ENCODE data around the gene TCERG1L. TPM values are rescaled to one million over a fixed set of nuclear protein-coding genes. Genes with fewer than 3 reads are reported as not detected.

The TCERG1L gene
- total and polyA plus RNA-seq, 10 donors, result 0.03 to 1.2 (median 0.30) TPM; not detected in 3

DNA sequence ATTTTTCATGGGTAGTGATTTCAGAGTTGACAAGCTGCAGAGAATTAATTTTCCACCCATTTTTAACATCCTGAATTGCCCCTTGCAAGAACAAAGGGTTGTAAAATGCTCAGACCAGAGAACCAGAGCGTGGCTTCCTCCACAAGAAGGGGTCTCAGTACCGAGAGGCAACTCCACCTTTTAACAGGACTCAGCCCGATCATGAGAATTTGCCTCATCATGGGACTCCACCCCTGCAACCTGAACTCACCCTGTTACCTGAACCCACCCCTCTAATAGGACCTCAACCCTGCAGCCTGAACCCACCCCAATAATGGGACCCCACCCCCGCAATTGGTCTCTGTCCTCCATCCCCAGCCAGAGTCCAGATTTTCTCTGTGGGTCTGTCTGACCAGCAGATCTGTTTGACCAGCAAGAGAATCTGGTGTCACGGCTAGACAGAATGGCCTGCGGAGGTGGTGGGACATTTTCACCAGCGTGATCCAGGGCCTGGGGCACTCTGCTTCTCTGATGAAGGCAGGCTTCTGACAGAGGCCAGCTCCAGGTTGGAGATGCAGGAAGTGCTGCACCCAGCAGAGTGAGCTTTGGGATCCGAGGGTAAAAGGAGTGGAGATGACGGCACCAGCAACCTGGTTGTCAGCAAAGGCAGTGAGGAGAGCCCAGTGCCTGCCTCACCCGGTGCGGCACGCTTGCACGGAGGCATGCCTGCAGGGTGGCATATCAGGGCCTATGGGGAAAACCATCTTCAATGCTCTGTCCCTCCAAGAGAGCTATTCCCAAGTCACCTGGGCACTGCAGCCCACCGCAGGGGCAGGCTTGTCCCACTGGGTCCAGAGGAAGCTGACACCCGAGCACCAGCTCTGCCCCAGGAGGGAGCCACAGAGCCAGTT lies 136.6 kb downstream of the TCERG1L start:
- WGBS, 5 donors, result 70 to 80% (median 79%) methylated on average over 11 to 15 of the region's 15 CpGs
- Histone ChIP-seq H3K4me3 (no peak overlapping the region), H3K27ac (no peak overlapping the region), H3K4me1 (peaks cover 0 to 9% (median 0%) of the 10 kb centered on the region in 6 donors), H3K36me3 (no peaks in the 10 kb centered on the region), H3K9me3 (peaks cover 0 to 8% (median 0%) of the 10 kb centered on the region in 8 donors), H3K27me3 (replicated peaks in 1 of 7) (no peaks in the 10 kb centered on the region)
- DNase-seq, result peak; percentile 61
- TF ChIP-seq POLR2A (IDR thresholded peaks at IDR 0.05) (no peak), POLR2AphosphoS5 (IDR thresholded peaks at IDR 0.05) (no peak)
- TF ChIP-seq, protein P1, sequence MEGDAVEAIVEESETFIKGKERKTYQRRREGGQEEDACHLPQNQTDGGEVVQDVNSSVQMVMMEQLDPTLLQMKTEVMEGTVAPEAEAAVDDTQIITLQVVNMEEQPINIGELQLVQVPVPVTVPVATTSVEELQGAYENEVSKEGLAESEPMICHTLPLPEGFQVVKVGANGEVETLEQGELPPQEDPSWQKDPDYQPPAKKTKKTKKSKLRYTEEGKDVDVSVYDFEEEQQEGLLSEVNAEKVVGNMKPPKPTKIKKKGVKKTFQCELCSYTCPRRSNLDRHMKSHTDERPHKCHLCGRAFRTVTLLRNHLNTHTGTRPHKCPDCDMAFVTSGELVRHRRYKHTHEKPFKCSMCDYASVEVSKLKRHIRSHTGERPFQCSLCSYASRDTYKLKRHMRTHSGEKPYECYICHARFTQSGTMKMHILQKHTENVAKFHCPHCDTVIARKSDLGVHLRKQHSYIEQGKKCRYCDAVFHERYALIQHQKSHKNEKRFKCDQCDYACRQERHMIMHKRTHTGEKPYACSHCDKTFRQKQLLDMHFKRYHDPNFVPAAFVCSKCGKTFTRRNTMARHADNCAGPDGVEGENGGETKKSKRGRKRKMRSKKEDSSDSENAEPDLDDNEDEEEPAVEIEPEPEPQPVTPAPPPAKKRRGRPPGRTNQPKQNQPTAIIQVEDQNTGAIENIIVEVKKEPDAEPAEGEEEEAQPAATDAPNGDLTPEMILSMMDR (IDR thresholded peaks at IDR 0.05 in 8 of 11, conservative IDR thresholded peaks at IDR 0.05 in 3 of 11), result no peak
- intact Hi-C loops (cut with DNase I; ENCODE audit: low total_unique reads), result no loop called here

DNA sequence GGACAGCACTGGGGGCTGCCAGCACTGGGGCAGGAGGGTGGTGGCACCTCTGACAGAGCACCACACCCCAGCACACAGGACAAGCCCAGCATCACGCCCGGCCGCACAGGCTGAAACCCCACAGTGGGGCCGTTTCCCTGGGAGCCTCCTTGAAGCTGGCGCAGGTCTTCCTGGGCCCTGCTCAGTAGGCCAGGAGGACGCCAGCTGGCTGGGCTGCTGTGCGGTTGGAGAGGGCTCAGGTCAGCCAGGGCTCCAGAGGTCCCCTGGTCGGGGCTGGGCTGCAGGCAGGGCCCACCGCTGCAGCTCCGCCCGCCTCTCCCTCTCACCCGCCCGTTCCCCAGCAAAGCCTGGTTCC lies 137.3 kb downstream of the TCERG1L start:
- TF ChIP-seq, protein P1 (IDR thresholded peaks at IDR 0.05 in 8 of 11, conservative IDR thresholded peaks at IDR 0.05 in 3 of 11), result no peak
- TF ChIP-seq POLR2AphosphoS5 (IDR thresholded peaks at IDR 0.05) (no peak), POLR2A (IDR thresholded peaks at IDR 0.05) (no peak)
- DNase-seq, result peak; percentile 61
- 69 to 90% (median 76%) methylated on average over 8 to 13 of the region's 13 CpGs for WGBS, 5 donors

DNA sequence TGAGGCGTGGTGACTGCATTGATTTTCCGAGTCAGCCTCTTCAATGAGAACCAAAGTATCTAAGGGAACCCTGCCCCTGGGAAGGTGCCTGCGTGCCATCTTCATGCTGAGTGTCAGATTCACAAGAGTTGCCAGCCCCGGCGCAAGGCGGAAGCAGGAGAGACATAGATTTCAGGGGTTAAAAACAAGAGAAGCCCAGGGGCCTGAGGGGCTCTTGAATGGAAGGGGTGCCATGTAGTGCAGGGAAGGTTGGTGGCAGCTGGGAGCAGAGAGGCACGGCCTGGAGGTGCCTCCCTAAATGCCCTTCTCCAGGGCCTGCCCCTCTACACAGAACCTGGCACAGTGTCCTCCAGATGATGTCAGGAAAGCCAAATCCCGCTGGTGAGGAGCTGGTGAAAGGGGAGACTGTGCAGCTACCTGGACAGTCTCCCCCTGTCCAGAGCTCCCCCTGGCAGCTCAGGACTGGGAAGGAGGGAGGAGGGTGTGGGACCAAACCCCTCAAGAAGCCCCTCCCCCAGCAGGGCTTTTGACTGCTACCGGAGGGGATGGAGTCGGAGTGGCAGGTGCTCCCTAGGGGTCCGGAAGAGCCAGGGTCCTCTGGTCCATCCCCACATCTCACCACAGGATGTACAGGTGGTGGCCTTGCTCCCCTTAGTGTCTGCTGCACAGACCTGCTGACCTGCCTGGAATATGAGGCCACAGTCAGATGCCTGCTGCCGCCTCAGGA lies 137.9 kb downstream of the TCERG1L start:
- WGBS, 5 donors, result 84 to 92% (median 88%) methylated on average over 12 of the region's 12 CpGs
- H3K27me3 ChIP-seq (replicated peaks in 1 of 7), result no peaks in the 10 kb centered on the region
- peaks cover 0 to 1% (median 0%) of the 10 kb centered on the region in 6 donors for H3K4me1 ChIP-seq
- no peak overlapping the region for H3K27ac ChIP-seq
- H3K4me3 ChIP-seq, result no peak overlapping the region
- no peaks in the 10 kb centered on the region for H3K36me3 ChIP-seq
- no peak for DNase-seq
- H3K9me3 ChIP-seq, result peaks cover 0 to 8% (median 0%) of the 10 kb centered on the region in 8 donors
- intact Hi-C loops (cut with DNase I; ENCODE audit: low total_unique reads), result no loop called here
- TF ChIP-seq, protein P1 (IDR thresholded peaks at IDR 0.05 in 8 of 11, conservative IDR thresholded peaks at IDR 0.05 in 3 of 11), result no peak
- TF ChIP-seq POLR2AphosphoS5 (IDR thresholded peaks at IDR 0.05) (no peak), POLR2A (IDR thresholded peaks at IDR 0.05) (no peak)

More for the DNA sequence above, 137.3 kb downstream of the TCERG1L start:
- peaks cover 0 to 8% (median 0%) of the 10 kb centered on the region in 8 donors for H3K9me3 ChIP-seq
- no peaks in the 10 kb centered on the region for H3K36me3 ChIP-seq
- H3K4me3 ChIP-seq, result no peak overlapping the region
- peaks cover 0 to 7% (median 0%) of the 10 kb centered on the region in 6 donors for H3K4me1 ChIP-seq
- intact Hi-C loops (cut with DNase I; ENCODE audit: low total_unique reads), result no loop called here
- H3K27ac ChIP-seq, result no peak overlapping the region
- no peaks in the 10 kb centered on the region for H3K27me3 ChIP-seq (replicated peaks in 1 of 7)

DNA sequence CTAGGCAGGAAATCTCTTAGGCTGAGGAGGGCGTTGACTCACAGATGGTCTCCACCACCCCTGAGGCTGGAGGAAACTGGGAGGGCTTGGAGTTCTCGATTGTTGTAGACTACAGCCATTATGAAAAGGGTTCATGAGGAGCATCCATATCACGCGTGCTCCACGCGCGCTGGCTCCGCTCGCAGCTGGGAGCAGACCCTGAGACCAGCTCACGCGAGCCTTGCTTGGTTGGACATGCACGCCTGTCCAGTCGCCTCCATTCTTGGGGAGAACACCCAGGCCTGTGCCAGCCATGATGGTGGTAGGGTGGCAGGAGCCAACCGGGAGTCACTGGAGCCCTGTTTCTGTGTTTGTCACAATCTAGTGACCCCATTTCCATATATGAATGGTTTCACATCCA lies 139.1 kb downstream of the TCERG1L start:
- no peak overlapping the region for H3K4me3 ChIP-seq
- TF ChIP-seq POLR2A (IDR thresholded peaks at IDR 0.05) (no peak), POLR2AphosphoS5 (IDR thresholded peaks at IDR 0.05) (no peak)
- TF ChIP-seq, protein P1 (IDR thresholded peaks at IDR 0.05 in 8 of 11, conservative IDR thresholded peaks at IDR 0.05 in 3 of 11), result no peak
- H3K36me3 ChIP-seq, result no peaks in the 10 kb centered on the region
- intact Hi-C loops (cut with DNase I; ENCODE audit: low total_unique reads), result no loop called here
- no peaks in the 10 kb centered on the region for H3K27me3 ChIP-seq (replicated peaks in 1 of 7)
- H3K4me1 ChIP-seq, result no peaks in the 10 kb centered on the region
- WGBS, 5 donors, result 74 to 90% (median 87%) methylated on average over 14 of the region's 14 CpGs
- no peak overlapping the region for H3K27ac ChIP-seq
- peaks cover 0 to 8% (median 0%) of the 10 kb centered on the region in 8 donors for H3K9me3 ChIP-seq
- no peak for DNase-seq
